Panc1 (cell line): ENCODE results near the gene CABLES2. TPM values are rescaled to one million over a fixed set of nuclear protein-coding genes. Genes with fewer than 3 reads are reported as not detected.

Experiments used
- ATAC-seq: fragments of 200-7000 bp; cut with Tn5 transposase; 2 replicates; pipeline ENCODE4 v1.9.1; 2020; ENCODE audit warnings: mild to moderate bottlenecking, moderate library complexity
- BruUV-seq: library from RNA; stranded (reverse); fragments of 400-500 nt; replicated peaks from 2 replicates; lab custom pipeline; 2021; lab: Mats Ljungman, UMichigan
- CTCF ChIA-PET: fragments of 300-600 bp; sonication (Branson Sonifier 250); formaldehyde crosslinking; loops from one replicate; lab custom pipeline; 2022; ENCODE audit warnings: antibody characterized with exemption; lab: Charles Lee
- POLR2A ChIA-PET: fragments of 300-600 bp; sonication (Branson Sonifier 250); formaldehyde crosslinking; loops from one replicate; lab custom pipeline; 2022; ENCODE audit warnings: antibody characterized with exemption; lab: Charles Lee
- DNase-seq: peaks from one replicate; pipeline ENCODE4 v3.0.0-alpha.2; 2010; ENCODE audit warnings: low read depth, low spot score
- H3K27ac ChIP-seq: 2 replicates; pipeline ENCODE4 v1.5.1; 2011; ENCODE audit warnings: mild to moderate bottlenecking, low read length, inconsistent platforms
- H3K27me3 ChIP-seq: fragments of 200-500 bp; sonication (Bioruptor generic); 2 replicates; pipeline ENCODE4 v1.6.0; 2014; ENCODE audit warnings: low read length, inconsistent platforms; ENCODE audit not compliant: control insufficient read depth, insufficient read depth
- H3K36me3 ChIP-seq: fragments of 200-500 bp; sonication (Bioruptor generic); 2 replicates; pipeline ENCODE4 v1.5.1; 2014; ENCODE audit warnings: inconsistent platforms, mild to moderate bottlenecking, low read length, moderate library complexity; ENCODE audit not compliant: control insufficient read depth, insufficient read depth
- H3K4me1 ChIP-seq: 2 replicates; pipeline ENCODE4 v1.5.1; 2011; ENCODE audit warnings: inconsistent platforms, mild to moderate bottlenecking, low read length, moderate library complexity; ENCODE audit not compliant: control insufficient read depth, insufficient read depth
- H3K4me3 ChIP-seq, 2 experiments: 2 replicates each; pipeline ENCODE4 v1.5.1; 2011 to 2012; ENCODE audit warnings: low read depth in 2 of 2, low read length in 2 of 2, mild to moderate bottlenecking in 2 of 2, inconsistent platforms in 1 of 2, moderate library complexity in 1 of 2
- H3K9me3 ChIP-seq: fragments of 200-500 bp; sonication (Bioruptor generic); 2 replicates; pipeline ENCODE4 v1.5.1; 2014; ENCODE audit warnings: low read depth, mild to moderate bottlenecking, inconsistent platforms, low read length, moderate library complexity; ENCODE audit not compliant: control insufficient read depth, insufficient read depth
- CTCF ChIP-seq: fragments of 450-650 bp; IDR thresholded peaks from 2 replicates; pipeline ENCODE4 v1.5.1; 2017; ENCODE audit warnings: mild to moderate bottlenecking
- POLR2AphosphoS5 ChIP-seq: IDR thresholded peaks from 2 replicates; pipeline ENCODE4 v1.6.1; 2012; ENCODE audit warnings: mild to moderate bottlenecking, low read depth, low read length, moderate library complexity
- REST ChIP-seq, 2 experiments: IDR thresholded peaks; 2 replicates each; pipeline ENCODE4 v1.6.1; 2011 to 2012; ENCODE audit warnings: low read depth in 2 of 2, control low read depth in 1 of 2, low read length in 1 of 2, mild to moderate bottlenecking in 1 of 2, moderate library complexity in 1 of 2; ENCODE audit not compliant: insufficient read depth in 1 of 2
- SIN3A ChIP-seq: IDR thresholded peaks from 2 replicates; pipeline ENCODE4 v1.6.1; 2012; ENCODE audit warnings: low read depth, mild to moderate bottlenecking, low read length, moderate library complexity, borderline replicate concordance; ENCODE audit not compliant: insufficient read depth
- TCF7L2 ChIP-seq: IDR thresholded peaks from 2 replicates; pipeline ENCODE4 v1.6.1; 2011; ENCODE audit warnings: mild to moderate bottlenecking, low read depth, low read length, inconsistent platforms
- in situ Hi-C: cut with HindIII; loops from 2 replicates; pipeline ENCODE4 v1.10.0; 2016; ENCODE audit warnings: low sequenced_read_pairs, low pct_unique_long_range_greater_than_20kb
- intact Hi-C: fragments of 100-400 bp; cut with micrococcal nuclease; formaldehyde crosslinking; loops from one replicate; pipeline ENCODE4 v1.10.0; 2022; ENCODE audit not compliant: unreplicated experiment
- total RNA-seq: library from RNA; stranded (reverse); gene quantifications from one replicate; pipeline ENCODE4 v1.2.1, GENCODE V29; 2021; ENCODE audit not compliant: unreplicated experiment

CABLES2 gene
- total RNA-seq, 1 experiment from 2014 or later, result 9.8 TPM

DNA sequence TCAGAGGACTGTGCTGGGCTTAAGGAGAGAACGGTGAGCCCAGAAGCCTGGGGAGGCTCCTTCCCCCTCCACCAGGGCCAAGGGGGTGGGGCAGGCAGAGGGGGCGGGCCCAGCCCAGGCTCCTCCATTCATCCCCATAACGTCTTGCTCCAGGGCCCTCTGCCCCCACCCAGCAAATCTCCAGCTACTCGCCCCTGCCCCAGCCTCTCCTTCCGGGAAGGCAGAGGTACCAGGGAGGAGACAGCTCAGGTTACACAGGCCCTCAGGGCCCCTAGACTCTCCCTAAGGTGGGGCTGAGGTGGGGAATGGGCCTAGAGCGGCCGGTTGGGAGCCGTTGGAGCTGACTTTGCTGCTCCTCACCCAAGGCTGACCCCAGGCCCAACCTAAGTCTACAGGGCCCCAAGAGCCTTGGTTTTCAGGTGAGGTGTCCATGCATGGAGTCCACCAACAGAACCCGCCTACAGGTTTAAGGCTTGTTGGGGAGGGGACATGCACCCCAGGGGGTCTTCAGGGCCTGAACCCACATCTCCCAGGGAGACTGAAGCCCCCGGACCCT, 41.2 kb downstream of the CABLES2 start:
- Histone ChIP-seq H3K27ac (peak overlapping the region; percentile 88), H3K9me3 (no peaks in the 10 kb centered on the region), H3K4me3 (peak overlapping the region; percentile 89 to 96), H3K36me3 (no peaks in the 10 kb centered on the region; the same call in 1 of the 2 replicates), H3K27me3 (no peaks in the 10 kb centered on the region), H3K4me1 (peaks cover 74% of the 10 kb centered on the region)
- TF ChIP-seq POLR2AphosphoS5 (no peak; the same call in none of the 2 replicates), CTCF (no peak), SIN3A (no peak), REST (IDR thresholded peaks at IDR 0.05; ENCODE audit: insufficient read depth in 1 of 2, low read depth in 2 of 2, low read length in 1 of 2) (no peak), TCF7L2 (no peak)
- ChIA-PET POLR2A (no interaction called here), CTCF (interaction anchor here (0.6 to 0.7 kb wide), 2 partner anchors 64 to 208 kb away, joined by 3 to 6 read pairs; no protein-coding TSS in a partner anchor)
- no TSS peak for BruUV-seq
- DNase-seq (no peak), ATAC-seq (peak; percentile 6; the same call in 1 of the 2 replicates)
- intact Hi-C loops, result no loop called here
- in situ Hi-C loops, result no loop called here

DNA sequence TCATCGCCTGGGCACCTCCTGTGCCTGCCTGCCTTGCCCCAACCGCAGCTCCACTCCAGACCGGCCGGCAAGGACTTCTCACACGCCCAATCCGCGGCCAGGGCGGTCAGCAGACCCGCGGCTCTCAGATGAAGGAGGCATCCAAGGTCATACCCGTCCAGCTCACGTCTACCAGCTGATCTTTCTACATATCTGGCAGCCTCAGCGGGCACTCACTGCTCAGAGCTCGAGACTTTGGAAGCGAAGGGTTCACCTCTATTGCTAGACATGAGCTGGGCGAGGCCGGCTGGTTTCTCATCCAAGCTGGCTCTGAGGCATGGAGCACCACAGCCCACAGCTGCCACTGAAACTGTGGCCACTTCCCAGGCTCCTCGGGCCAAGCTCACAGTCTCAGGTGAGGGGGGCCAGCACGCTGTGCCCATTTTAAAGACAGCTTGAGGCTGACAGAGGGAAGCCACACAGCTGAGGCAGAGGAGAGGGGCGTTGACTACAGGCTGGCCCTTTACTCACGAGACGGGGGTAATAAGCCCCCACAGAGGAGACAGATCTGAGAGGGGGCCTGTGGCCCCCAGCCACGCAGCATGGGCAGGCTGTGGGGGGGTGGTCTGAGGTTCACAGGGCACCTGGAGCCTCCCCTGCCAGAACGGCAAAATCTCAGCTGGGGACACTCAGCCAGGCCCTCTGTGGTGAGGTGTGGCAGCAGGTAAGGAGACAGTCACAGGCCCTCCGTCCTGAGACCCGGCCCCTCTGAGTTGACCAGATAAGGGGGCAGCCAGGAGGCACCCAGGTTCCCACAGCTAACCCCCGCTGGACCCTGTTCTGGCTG, 42.0 kb downstream of the CABLES2 start:
- Histone ChIP-seq H3K9me3 (no peaks in the 10 kb centered on the region), H3K36me3 (no peaks in the 10 kb centered on the region; the same call in 1 of the 2 replicates), H3K4me3 (peak overlapping the region; percentile 89 to 96), H3K27ac (peak overlapping the region; percentile 88), H3K4me1 (peaks cover 70% of the 10 kb centered on the region), H3K27me3 (no peaks in the 10 kb centered on the region)
- in situ Hi-C loops (no loop called here), intact Hi-C loops (no loop called here)
- ChIA-PET POLR2A (interaction anchor here (0.6 kb wide), 1 partner anchor 13 kb away, joined by 3 read pairs; no protein-coding TSS in a partner anchor), CTCF (interaction anchor here (0.6 to 1.3 kb wide), 4 partner anchors 10 to 209 kb away, joined by 3 to 6 read pairs (median 4); no protein-coding TSS in a partner anchor)
- no TSS peak for BruUV-seq
- ATAC-seq, result no peak
- TF ChIP-seq SIN3A, result 0 out of 2 replicates have a peak, but pooled peaks have one; percentile 47
- TF ChIP-seq POLR2AphosphoS5, result no peak
- DNase-seq, result no peak
